Liver (tissue), 9 donors: Measurements from ENCODE around the gene PCNX4. TPM values are rescaled to one million over a fixed set of nuclear protein-coding genes. Genes with fewer than 3 reads are reported as not detected.

Experiments used
- DNase-seq: peaks from one replicate; pipeline ENCODE4 v3.0.0-alpha.2; 2017; ENCODE audit warnings: low spot score
- H3K27ac ChIP-seq, 2 donors: one replicate each; pipeline ENCODE4 v1.7.0; 2013; ENCODE audit warnings: inconsistent platforms in 2 of 2, low read length in 2 of 2, control low read depth in 1 of 2, low read depth in 1 of 2, mild to moderate bottlenecking in 1 of 2
- H3K27me3 ChIP-seq, 4 donors: one replicate each; pipeline versions ENCODE4 v1.6.1 to v1.7.0; 2013; ENCODE audit warnings: low read length in 3 of 4, inconsistent platforms in 1 of 4, mild to moderate bottlenecking in 1 of 4, moderate library complexity in 1 of 4; ENCODE audit not compliant: control insufficient read depth in 4 of 4, insufficient read depth in 4 of 4
- H3K36me3 ChIP-seq, 4 donors: one replicate each; pipeline versions ENCODE4 v1.6.1 to v1.7.0; 2013; ENCODE audit warnings: low read length in 3 of 4, mild to moderate bottlenecking in 3 of 4, low read depth in 1 of 4, moderate library complexity in 1 of 4; ENCODE audit not compliant: control insufficient read depth in 4 of 4, insufficient read depth in 3 of 4
- H3K4me1 ChIP-seq, 4 donors: one replicate each; pipeline versions ENCODE4 v1.6.1 to v1.7.0; 2013; ENCODE audit warnings: low read length in 3 of 4, mild to moderate bottlenecking in 3 of 4, moderate library complexity in 1 of 4; ENCODE audit not compliant: control insufficient read depth in 4 of 4, insufficient read depth in 4 of 4
- H3K4me3 ChIP-seq, 3 donors: one replicate each; pipeline versions ENCODE4 v1.6.1 to v1.7.0; 2013; ENCODE audit warnings: low read length in 3 of 3, control low read depth in 1 of 3, low read depth in 1 of 3, mild to moderate bottlenecking in 1 of 3
- H3K9ac ChIP-seq, 2 donors: one replicate each; pipeline ENCODE4 v1.7.0; 2013; ENCODE audit warnings: low read length in 2 of 2, mild to moderate bottlenecking in 2 of 2, moderate library complexity in 2 of 2, control low read depth in 1 of 2, low read depth in 1 of 2
- H3K9me3 ChIP-seq, 4 donors: one replicate each; pipeline versions ENCODE4 v1.6.1 to v1.7.0; 2013; ENCODE audit warnings: low read length in 3 of 4; ENCODE audit not compliant: control insufficient read depth in 4 of 4
- EGR1 ChIP-seq, 2 donors: IDR thresholded peaks; 2 replicates each; pipeline ENCODE4 v1.6.1; 2016 to 2018; ENCODE audit warnings: antibody characterized with exemption in 2 of 2, low read depth in 2 of 2
- FOXA1 ChIP-seq: IDR thresholded peaks from 2 replicates; pipeline ENCODE4 v1.6.1; 2016; ENCODE audit warnings: antibody characterized with exemption
- FOXA2 ChIP-seq: IDR thresholded peaks from 2 replicates; pipeline ENCODE4 v1.6.1; 2016; ENCODE audit warnings: antibody characterized with exemption
- GABPA ChIP-seq, 2 donors: IDR thresholded peaks in 1 of 2; conservative IDR thresholded peaks in 1 of 2; 2 replicates each; pipeline ENCODE4 v1.6.1; 2016; ENCODE audit warnings: antibody characterized with exemption in 2 of 2, mild to moderate bottlenecking in 1 of 2, moderate library complexity in 1 of 2
- HNF4A ChIP-seq, 2 donors: conservative IDR thresholded peaks; 2 replicates each; pipeline ENCODE4 v1.6.1; 2016; ENCODE audit warnings: antibody characterized with exemption in 2 of 2, mild to moderate bottlenecking in 2 of 2
- HNF4G ChIP-seq: IDR thresholded peaks from 2 replicates; pipeline ENCODE4 v1.6.1; 2016; ENCODE audit warnings: antibody characterized with exemption
- JUND ChIP-seq, 2 donors: IDR thresholded peaks; 2 replicates each; pipeline ENCODE4 v1.6.1; 2016; ENCODE audit warnings: antibody characterized with exemption in 2 of 2
- NR2F2 ChIP-seq: IDR thresholded peaks from 2 replicates; pipeline ENCODE4 v1.6.1; 2016; ENCODE audit warnings: antibody characterized with exemption
- RAD21 ChIP-seq, 2 donors: IDR thresholded peaks; 2 replicates each; pipeline ENCODE4 v1.6.1; 2016; ENCODE audit warnings: antibody characterized with exemption in 2 of 2, mild to moderate bottlenecking in 2 of 2
- RXRA ChIP-seq, 2 donors: IDR thresholded peaks; 2 replicates each; pipeline ENCODE4 v1.6.1; 2017 to 2018; ENCODE audit warnings: antibody characterized with exemption in 2 of 2, mild to moderate bottlenecking in 1 of 2
- SP1 ChIP-seq: IDR thresholded peaks from 2 replicates; pipeline ENCODE4 v1.6.1; 2018; ENCODE audit warnings: antibody characterized with exemption, mild to moderate bottlenecking
- TAF1 ChIP-seq: conservative IDR thresholded peaks from 2 replicates; pipeline ENCODE4 v1.6.1; 2016; ENCODE audit warnings: antibody characterized with exemption, mild to moderate bottlenecking
- YY1 ChIP-seq: IDR thresholded peaks from 2 replicates; pipeline ENCODE4 v1.6.1; 2016; ENCODE audit warnings: antibody characterized with exemption, mild to moderate bottlenecking
- WGBS: extraction: QIAGEN DNeasy Blood & Tissue Kit; methylation state at CpG from one replicate; pipeline ENCODE4 v1.1.7; 2013; 5-methylcytosine and 5-hydroxymethylcytosine counted together
- polyA plus RNA-seq, 2 donors: library from polyadenylated mRNA; stranded (reverse) in 1 of 2; unstranded in 1 of 2; fragments of 200-250 nt in 1 of 2; fragments of >200 nt in 1 of 2; fragmentation: Nextera tagmentation in 1 of 2; extraction: Ambion mirVana in 1 of 2; gene quantifications; one replicate each; pipeline versions ENCODE4 v1.2.1 to v1.2.3, GENCODE V29; 2013 to 2015
- total RNA-seq, 2 donors: library from RNA; depleted of rRNA; stranded (reverse); fragments of >200 nt; gene quantifications; one replicate each; pipeline ENCODE4 v1.2.3, GENCODE V29; 2014
- TF ChIP-seq, protein P1 (sequence below): IDR thresholded peaks from 2 replicates; pipeline ENCODE4 v1.6.1; 2016; ENCODE audit warnings: antibody characterized with exemption, mild to moderate bottlenecking
- TF ChIP-seq, protein P2 (sequence below): IDR thresholded peaks from 2 replicates; pipeline ENCODE4 v1.6.1; 2016; ENCODE audit warnings: antibody characterized with exemption
- TF ChIP-seq, protein P3 (sequence below): IDR thresholded peaks from 2 replicates; pipeline ENCODE4 v1.6.1; 2016; ENCODE audit warnings: antibody characterized with exemption
- TF ChIP-seq, protein P4 (sequence below): IDR thresholded peaks from 2 replicates; pipeline ENCODE4 v1.6.1; 2016; ENCODE audit warnings: antibody characterized with exemption
- donor health status: healthy.
- donor health status: healthy.
- donor health status: healthy.
- donor health status: healthy.
- donor health status: healthy.

PCNX4 gene
- total and polyA plus RNA-seq, 4 donors: 5.4 to 30.6 (median 14.1) TPM

DNA sequence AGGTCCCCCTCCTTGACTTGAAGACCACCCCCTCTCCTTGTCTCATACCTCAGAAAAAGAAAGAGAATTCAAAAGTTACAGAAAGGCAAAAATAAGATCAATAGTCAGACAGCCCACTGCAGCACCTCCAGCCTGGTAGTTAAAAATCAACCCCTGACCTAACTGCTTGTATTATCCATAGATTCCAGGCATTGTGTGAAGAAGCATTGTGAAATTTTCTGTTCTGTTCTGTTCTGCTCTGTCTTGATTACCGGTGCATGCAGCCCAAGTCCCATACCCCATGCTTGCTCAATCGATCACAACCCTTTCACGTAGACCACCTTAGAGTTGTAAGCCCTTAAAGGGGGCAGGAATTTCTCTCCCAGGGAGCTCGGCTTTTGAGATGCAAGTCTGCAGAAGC lies 79.2 kb downstream of the PCNX4 start:
- Histone ChIP-seq H3K4me1 (no peaks in the 10 kb centered on the region), H3K27ac (no peak overlapping the region), H3K36me3 (no peaks in the 10 kb centered on the region), H3K4me3 (no peak overlapping the region), H3K9ac (no peak overlapping the region), H3K9me3 (no peaks in the 10 kb centered on the region), H3K27me3 (no peaks in the 10 kb centered on the region)
- no peak for DNase-seq
- TF ChIP-seq SP1: no peak
- TF ChIP-seq, protein P1, sequence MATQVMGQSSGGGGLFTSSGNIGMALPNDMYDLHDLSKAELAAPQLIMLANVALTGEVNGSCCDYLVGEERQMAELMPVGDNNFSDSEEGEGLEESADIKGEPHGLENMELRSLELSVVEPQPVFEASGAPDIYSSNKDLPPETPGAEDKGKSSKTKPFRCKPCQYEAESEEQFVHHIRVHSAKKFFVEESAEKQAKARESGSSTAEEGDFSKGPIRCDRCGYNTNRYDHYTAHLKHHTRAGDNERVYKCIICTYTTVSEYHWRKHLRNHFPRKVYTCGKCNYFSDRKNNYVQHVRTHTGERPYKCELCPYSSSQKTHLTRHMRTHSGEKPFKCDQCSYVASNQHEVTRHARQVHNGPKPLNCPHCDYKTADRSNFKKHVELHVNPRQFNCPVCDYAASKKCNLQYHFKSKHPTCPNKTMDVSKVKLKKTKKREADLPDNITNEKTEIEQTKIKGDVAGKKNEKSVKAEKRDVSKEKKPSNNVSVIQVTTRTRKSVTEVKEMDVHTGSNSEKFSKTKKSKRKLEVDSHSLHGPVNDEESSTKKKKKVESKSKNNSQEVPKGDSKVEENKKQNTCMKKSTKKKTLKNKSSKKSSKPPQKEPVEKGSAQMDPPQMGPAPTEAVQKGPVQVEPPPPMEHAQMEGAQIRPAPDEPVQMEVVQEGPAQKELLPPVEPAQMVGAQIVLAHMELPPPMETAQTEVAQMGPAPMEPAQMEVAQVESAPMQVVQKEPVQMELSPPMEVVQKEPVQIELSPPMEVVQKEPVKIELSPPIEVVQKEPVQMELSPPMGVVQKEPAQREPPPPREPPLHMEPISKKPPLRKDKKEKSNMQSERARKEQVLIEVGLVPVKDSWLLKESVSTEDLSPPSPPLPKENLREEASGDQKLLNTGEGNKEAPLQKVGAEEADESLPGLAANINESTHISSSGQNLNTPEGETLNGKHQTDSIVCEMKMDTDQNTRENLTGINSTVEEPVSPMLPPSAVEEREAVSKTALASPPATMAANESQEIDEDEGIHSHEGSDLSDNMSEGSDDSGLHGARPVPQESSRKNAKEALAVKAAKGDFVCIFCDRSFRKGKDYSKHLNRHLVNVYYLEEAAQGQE: no peak
- no peak for TF ChIP-seq YY1
- TF ChIP-seq GABPA (IDR thresholded peaks at IDR 0.05 in 1 of 2, conservative IDR thresholded peaks at IDR 0.05 in 1 of 2): no peak
- no peak for TF ChIP-seq HNF4A (conservative IDR thresholded peaks at IDR 0.05)
- TF ChIP-seq, protein P2, sequence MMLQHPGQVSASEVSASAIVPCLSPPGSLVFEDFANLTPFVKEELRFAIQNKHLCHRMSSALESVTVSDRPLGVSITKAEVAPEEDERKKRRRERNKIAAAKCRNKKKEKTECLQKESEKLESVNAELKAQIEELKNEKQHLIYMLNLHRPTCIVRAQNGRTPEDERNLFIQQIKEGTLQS: no peak
- TF ChIP-seq RXRA (IDR thresholded peaks at IDR 0.05): no peak
- no peak for TF ChIP-seq TAF1
- no peak for TF ChIP-seq FOXA2
- no peak for TF ChIP-seq HNF4G
- no peak for TF ChIP-seq FOXA1
- no peak for TF ChIP-seq JUND (IDR thresholded peaks at IDR 0.05)
- TF ChIP-seq, protein P3, sequence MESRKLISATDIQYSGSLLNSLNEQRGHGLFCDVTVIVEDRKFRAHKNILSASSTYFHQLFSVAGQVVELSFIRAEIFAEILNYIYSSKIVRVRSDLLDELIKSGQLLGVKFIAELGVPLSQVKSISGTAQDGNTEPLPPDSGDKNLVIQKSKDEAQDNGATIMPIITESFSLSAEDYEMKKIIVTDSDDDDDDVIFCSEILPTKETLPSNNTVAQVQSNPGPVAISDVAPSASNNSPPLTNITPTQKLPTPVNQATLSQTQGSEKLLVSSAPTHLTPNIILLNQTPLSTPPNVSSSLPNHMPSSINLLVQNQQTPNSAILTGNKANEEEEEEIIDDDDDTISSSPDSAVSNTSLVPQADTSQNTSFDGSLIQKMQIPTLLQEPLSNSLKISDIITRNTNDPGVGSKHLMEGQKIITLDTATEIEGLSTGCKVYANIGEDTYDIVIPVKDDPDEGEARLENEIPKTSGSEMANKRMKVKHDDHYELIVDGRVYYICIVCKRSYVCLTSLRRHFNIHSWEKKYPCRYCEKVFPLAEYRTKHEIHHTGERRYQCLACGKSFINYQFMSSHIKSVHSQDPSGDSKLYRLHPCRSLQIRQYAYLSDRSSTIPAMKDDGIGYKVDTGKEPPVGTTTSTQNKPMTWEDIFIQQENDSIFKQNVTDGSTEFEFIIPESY: no peak
- TF ChIP-seq, protein P4, sequence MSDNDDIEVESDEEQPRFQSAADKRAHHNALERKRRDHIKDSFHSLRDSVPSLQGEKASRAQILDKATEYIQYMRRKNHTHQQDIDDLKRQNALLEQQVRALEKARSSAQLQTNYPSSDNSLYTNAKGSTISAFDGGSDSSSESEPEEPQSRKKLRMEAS: no peak
- TF ChIP-seq RAD21 (IDR thresholded peaks at IDR 0.05): no peak
- no peak for TF ChIP-seq EGR1 (IDR thresholded peaks at IDR 0.05; ENCODE audit: low read depth in 2 of 2)
- TF ChIP-seq NR2F2: no peak
- WGBS: 88% methylated on average over 4 of the region's 4 CpGs

DNA sequence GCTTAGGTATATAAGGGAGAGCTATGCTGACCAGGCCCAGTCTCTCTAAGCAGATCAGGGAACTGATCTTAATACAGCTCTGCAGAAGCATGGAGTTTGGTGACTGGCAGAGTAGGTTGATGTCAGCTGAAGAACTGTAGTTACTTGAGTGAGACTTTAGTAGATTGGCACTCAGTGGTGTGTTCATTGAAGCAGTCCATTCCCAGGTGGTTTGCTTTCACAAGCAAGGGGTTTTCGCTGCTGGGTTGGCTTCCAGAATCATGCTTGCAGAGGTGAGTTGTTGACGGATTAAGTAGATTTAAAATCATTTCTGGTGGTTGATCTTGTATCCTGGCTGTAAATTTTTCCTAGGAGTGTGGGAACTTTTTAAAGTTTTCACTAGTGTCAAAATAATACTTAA lies 80.0 kb downstream of the PCNX4 start:
- no peak overlapping the region for H3K9ac ChIP-seq
- no peaks in the 10 kb centered on the region for H3K9me3 ChIP-seq
- TF ChIP-seq NR2F2 (no peak), FOXA2 (no peak), FOXA1 (no peak), SP1 (no peak)
- H3K36me3 ChIP-seq: no peaks in the 10 kb centered on the region
- no peaks in the 10 kb centered on the region for H3K27me3 ChIP-seq
- no peak for DNase-seq
- H3K4me3 ChIP-seq: no peak overlapping the region
- no peaks in the 10 kb centered on the region for H3K4me1 ChIP-seq
- WGBS: 96% methylated on average over 2 of the region's 2 CpGs
- no peak overlapping the region for H3K27ac ChIP-seq
